NOMO-1 treated with DMSO at 0.1 percent for 48 hours (cell line): Measurements from ENCODE around the gene SH3GL1.
A peak's percentile ranks its signal among the peaks of the same experiment; 100 is the strongest.

Experiments
- DNase-seq: peaks from one replicate; lab custom pipeline; 2025; ENCODE audit not compliant: unreplicated experiment; lab: John Stamatoyannopoulos, UW

SH3GL1 gene, protein sequence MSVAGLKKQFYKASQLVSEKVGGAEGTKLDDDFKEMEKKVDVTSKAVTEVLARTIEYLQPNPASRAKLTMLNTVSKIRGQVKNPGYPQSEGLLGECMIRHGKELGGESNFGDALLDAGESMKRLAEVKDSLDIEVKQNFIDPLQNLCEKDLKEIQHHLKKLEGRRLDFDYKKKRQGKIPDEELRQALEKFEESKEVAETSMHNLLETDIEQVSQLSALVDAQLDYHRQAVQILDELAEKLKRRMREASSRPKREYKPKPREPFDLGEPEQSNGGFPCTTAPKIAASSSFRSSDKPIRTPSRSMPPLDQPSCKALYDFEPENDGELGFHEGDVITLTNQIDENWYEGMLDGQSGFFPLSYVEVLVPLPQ

DNA sequence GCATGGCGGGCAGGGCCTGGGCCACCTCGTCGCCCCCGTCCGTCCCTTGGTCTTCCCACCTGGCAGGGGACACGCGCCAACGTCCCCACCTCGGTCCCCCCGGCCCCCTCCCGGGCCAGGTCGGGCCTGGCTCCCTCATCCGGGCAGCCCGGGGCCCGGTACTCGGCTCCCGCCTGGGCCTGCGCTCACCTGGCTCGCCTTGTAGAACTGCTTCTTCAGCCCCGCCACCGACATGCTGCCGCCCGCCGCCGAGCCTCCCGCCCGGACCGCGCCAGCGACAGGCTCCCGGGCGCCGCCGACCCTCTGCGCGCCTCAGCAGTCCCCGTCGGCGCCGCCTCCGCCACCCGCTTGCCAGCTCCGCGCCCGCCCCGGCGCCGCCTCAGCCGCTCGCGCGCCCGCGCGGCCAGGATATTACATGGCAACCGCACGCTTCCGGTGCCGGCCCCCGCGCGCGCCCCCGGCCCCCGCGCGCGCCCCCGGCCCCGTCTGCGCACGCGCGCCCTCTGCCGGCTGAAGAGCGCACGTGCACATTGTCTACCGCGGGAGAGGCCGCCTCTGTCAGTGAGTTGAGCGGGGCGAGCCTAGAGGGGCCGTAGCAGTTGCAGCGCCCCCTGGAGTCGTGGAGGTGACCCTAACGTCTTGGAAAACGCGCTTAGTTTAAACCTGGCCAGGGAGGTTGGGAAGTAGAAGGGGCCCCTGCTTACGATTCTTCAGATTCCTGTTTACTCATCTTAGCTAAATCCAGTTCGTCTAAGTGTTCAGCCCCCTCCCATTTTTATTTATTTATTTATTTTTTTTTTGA lies at the start of gene SH3GL1:
Gene SH3GL1, minus strand, starts transcription at position 413 of the 802 bp plus-strand sequence. Its CDS starts 179 bp downstream, at position 234.
- peak; percentile 94 for DNase-seq

DNA sequence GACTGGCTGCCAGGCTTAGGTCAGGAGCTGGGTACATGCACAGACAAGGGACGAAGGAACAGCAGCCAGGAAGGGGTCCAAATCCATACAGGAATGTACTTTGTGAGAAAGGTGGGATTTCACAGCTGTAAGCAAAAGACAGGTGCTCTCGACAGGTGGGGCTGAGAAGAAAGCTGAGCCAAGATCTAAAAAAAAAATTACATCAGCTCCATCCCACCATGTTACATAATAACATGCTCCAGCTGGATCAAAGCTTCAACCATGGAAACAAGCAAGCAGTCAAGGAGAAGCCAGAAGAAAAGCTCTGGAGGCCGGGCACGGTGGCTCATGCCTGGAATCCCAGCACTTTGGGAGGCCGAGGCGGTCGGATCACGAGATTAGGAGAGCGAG lies 49.3 kb upstream of the SH3GL1 start:
- no peak for DNase-seq

DNA sequence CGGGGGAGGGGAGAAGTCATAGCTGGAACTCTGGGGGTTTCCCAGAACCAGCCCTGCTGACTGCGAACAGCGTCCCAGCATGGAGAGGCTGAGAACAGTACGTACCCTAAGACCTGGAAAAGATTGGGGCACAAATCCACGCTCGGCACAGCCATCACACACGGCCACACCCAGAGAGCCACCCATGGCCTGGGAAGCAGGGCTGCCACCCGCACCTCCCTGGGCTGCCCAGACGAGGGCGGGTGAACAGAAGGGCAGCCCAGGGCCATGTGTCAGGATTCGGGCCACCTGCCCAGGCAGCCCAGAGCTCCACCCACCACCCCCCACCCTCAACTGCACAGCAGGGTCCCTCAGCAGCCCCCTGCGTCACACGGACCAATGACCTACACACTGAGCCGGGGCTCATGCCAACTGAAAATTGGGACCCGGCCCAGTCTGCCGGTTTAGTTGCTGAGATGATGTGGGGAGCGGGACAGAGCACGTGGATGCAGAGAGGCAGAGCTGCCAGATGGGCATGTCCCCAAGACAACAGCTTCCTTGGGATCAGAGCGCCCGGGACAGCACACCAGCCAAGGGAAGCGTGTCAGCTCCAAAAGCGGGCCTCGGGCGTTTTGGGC lies 48.8 kb upstream of the SH3GL1 start:
- no peak for DNase-seq

DNA sequence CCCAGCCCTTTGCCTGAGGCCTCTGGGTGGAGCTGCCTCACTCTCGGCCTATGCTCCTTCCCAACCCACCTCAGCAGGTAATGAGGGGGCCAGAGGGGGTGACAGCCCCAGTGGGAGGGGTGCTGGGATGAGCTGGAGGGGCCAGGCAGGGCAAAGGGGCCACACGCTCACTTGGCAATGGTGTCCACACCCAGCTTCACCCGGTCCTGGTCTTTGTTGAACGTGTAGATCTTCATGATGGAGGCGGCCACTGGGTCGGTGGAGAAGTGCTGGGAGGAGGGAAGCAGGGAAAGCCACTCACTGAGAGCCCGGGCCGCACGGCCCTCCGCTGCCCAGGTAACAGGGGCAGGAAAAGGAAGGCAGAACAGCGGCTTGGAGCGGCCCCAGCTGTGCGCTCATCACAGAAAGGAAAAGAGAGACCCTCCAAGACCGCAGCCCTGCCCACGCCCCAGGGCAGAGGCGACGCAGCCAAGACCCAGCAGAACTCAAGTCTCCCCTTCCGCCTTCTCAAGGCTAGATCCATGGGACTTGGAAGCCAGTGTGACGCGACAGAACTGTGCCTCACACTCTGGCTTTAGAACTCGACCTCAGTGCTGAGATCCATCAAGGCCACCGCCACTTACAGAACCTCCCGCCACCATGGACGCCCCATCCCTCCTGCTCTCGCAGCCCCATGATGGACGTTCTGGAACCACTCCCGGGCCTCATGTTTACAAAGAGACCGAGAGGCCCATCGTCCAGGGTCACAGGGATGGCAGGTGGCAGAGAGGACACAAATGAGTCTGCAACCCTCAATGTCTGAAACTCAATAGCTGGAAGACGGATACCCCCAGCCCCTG lies 48.0 kb upstream of the SH3GL1 start:
- no peak for DNase-seq

DNA sequence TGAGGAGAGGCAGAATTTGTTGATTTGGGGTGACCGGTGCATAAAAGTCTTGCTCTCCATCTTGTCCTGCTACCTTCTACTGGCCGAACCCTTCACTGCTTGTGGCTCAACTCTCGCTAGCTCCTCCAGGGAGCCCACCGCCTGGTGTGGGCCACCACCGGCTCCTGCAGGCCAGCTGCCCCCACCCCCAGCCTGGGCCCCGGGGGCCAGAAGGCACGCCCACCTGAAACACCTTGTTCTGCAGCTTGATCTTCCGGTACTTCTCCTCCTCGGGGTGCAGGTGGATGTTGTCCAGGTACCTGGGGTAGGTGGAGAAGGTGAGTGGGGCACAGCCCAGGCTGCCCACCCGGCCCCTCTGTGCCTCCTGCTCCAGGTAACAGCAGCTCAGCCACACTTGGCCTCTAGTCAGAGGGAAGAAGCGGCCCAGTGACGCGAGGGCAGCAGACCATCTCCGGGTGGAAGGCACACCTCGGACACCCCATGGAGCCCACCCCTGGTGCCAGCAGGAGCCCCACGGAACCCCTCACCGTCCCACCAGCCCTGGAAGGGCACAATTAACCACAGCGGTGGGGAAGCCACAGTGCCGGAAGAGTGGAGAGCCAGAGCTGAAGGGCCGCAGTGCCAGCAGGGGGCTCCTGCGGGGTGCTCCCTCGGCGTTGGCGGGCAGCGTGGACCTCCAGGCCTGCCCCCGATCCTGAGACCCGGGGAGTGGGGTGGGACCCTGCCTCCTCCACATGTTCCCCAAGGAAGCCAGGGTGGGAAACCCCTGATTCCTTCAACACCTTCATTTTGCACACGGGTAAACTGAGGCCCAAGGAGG lies 47.2 kb upstream of the SH3GL1 start:
- no peak for DNase-seq

DNA sequence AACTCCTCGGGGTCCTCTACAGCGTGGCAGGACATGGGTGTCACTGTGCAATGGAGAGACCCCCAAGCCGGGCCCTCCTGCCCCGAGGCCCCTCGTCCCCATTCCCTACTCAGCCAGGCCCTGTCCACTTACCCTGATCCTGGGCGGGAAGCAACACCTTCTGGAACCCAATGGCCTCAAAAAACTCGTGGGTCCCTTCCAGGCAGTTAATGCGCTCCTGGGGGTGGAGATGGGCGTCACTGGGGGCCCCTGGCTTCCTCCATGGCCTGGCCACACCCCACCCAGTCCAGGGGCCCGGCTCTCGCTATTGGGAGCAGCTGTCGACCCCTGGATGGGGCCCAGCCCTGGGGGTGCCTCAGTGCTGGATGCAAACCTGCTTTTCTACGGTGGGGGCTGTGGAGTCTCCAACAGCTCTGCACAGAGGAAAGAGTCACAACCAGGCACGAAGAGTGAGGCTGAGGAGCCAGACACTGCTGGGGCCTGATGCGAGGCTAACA lies 46.4 kb upstream of the SH3GL1 start:
- no peak for DNase-seq

DNA sequence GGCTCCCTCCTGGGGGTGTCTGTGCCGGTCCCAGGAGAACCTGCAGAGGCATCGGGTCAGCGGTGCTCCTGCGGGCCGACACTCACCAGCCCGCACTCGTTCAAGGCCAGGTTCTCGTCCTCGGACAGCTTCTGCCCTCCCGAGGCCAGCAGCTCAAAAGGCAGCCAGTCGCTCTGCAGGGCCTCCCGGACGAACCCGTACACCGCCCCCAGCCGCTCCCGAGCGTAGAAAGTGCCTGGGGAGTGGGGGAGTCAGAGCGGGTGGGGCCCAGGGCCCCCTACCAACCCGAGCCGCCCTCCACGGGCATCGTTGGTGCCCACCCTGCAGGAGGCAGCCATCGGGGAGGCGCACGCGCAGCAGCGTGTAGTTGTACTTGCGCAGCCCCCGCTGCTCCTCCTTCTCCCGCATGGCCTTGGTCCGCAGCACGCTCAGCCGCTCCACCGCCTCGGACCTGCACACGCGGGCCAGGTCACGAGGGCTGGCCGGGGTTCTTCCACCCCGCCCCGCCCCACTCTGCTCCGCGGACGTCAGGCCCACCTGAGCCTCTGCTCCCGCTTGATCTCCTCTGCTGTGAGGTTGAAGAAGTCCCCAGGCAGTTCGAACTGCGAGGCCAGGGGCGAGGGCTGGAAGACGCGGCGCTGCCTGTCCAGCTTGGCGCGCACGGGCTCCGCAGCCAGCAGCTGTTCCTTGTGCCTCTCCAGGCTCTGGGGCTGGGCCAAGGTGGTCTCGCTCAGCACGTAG lies 45.8 kb upstream of the SH3GL1 start:
- no peak for DNase-seq

DNA sequence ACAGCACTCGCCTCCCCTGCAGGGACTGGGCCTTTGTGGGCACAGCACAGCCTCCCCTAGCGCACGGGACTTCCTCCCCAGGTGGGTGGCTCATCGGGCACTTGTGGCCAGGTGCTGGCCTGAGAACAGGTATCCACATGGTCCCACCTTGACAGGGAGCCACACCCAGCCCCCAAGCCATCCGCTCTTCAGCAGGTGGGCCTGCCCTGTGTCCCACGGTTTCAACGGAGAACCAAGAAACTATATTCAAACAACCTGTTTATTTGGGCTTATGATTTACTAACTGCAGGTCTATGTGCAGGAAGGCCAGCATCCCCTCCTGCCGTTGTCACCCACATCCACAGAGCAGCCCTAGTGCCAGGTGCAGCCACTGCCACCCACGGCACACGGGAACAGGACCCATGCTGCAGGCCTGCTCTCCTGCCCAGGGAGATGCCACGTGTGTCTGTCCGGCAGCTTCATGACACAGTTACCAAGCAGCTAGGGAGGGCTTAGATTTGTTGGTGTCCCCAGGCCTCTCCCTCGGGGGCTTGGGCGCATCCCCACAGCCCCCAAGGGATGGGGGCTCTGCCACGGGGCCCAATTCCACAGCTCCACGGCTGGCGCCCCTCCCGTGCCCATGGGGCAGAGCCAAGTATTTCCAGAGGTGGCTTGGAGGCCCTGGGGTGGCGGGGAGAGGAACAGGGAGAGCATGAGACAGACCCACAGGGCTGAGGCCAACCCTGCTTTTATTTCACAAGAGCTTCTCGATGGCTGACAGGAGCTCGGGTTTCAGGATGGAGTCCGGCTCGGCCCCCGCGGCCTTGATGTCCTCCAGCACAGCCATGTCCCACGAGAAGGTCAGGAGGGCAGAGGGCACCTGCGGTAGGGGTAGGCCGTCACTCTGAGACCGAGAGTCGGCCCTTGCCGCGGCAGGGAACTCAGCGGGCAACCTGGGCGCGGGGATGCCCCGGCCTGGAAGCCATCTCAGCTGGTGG lies 44.7 kb upstream of the SH3GL1 start:
- no peak for DNase-seq

DNA sequence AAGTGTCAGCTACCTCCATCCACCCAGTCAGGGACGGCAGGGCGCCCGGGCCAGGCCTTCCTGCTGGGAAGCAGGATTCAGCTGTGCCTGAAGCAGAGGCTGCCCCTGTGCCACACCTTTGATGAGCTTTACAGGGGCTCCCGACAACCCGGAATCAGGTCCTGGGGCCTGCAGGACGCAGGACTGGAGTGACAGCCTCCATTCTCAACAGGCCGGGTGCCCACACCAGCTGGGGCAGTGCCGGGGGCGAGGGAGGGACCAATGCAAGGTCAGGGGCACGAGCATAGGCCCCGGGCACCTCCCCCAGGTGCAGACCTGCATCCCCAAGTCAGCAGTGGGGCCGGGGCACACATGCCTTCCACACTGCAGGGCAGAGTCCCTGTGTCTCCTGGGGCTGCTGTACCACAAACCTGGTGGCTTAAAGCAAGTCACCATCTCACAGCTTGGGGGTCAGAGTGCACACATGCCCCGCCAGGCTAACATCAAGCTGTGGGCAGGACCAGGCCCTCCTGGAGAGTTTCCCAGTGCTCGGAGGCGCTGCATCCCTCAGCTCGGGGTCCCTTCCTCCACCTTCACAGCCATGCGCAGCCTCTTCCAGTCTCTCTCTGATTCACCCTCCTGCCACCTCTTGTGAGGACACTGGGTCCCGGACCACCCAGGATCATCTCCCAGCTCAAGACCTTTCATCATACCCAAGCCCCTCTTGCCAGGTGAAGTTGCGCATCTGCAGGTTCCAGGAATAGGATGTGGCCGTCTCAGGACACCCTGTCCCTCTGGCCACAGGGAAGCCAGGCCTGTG lies 43.8 kb upstream of the SH3GL1 start:
- DNase-seq, result no peak

DNA sequence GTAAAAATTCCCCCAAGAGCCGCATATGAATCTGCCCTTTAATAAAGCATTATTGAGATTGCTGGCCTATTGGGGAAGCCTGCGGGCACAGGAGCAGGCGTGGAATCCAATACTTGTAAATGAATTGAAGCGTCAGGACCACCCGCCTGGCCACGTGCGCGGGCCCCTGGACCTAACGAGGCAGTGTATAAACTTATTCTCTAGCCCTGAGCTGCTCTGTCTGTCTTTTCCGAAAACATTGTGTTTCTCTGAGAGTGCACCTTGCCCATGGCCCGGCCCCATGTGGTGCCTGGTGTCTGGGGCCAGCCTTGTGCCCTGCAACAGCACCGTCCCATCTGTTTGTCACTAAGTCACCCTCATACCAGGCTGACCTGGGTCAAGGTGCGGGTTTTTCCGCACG lies 42.8 kb upstream of the SH3GL1 start:
- no peak for DNase-seq

DNA sequence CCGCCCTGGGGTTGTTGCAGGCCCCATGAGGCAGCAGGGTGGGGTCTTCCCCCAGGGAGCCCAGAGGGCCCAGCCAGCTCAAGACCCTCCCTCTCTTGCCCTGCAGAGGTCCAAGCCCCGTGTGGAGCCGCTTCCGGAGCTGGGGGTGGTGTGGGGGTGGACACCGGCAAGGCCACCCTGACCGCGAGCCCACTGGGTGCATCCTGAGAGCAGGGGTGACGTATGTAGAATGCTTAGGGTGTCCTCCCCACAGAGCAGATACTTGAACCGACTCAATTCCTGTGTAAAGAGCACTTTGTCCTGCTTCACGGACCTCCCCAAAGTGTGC lies 42.4 kb upstream of the SH3GL1 start:
- DNase-seq, result no peak

DNA sequence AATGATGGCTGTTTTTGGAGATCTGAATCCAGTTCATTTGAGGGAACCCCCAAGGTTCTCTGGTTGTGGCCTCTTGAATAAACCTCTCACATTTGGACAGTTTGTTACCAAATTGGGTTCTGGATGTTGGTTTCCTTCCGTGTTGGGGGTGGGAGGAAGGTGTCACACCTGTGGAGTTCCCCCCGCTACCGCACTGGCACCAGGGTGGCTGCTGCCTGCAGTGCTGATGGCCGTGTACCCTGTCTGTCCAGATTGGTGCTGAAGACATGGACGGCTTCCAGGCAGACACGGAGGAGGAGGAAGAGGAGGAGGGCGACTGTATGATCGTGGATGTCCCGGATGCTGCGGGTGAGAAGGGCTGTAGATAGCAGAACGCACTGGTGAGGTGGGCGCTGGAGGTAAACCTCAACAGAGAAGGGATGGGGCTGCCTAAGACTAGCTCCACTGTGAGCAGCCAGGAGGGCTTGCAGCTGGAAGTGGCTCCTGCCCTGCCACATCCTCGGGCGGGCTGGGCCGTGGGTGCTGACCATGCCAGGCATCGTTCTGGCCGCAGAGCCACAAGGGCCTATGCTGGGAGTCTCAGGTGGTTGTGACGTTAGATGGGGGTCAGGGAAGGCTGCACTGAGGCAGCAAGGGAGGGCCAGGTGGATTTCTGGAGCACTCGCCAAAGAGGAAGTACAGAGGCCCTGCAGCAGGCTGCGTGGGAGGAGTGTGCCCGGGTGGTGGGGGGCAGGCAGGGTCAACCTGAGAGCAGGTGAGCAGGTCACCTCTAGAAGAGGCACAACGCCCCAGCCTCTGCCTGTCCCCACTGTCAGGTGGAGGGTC lies 41.9 kb upstream of the SH3GL1 start:
- DNase-seq, result no peak

DNA sequence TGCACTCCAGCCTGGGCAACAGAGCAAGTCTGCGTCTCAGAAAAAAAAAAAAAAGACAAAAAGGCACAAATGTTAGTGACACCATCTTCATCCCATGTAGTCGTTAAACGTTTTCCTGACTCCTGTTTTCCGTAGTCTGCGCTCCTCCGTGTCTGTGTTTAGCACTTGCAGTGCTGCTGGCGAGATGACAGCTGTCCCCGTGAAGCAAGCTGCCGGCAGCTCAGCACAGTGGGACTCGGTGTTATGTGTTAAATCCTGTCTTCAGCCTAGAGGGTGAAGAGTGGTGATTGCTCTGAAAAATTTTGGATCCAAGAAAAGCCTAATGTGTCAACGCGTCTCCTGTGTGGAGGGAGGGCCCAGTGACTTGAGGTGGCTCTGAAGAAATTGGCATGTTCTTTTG lies 38.9 kb upstream of the SH3GL1 start:
- no peak for DNase-seq

DNA sequence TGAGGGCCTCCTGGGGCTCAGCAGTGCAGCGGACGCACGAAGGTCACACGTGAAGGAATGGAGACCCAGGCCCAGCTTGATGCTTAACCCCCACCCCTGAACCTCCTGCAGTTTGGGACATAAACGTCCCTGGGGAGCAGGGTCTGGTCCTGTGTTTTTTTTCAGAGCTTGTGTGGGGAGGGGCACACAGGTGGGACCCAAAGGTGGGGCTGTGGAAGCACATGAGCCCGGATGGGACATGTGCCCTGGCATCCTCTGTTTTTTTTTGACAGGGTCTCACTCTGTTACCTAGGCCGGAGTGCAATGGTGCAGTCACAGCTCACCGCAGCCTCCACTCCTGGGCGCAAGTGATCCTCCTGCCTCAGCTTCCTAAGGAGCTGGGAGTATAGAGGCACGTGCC lies 36.8 kb upstream of the SH3GL1 start:
- no peak for DNase-seq

DNA sequence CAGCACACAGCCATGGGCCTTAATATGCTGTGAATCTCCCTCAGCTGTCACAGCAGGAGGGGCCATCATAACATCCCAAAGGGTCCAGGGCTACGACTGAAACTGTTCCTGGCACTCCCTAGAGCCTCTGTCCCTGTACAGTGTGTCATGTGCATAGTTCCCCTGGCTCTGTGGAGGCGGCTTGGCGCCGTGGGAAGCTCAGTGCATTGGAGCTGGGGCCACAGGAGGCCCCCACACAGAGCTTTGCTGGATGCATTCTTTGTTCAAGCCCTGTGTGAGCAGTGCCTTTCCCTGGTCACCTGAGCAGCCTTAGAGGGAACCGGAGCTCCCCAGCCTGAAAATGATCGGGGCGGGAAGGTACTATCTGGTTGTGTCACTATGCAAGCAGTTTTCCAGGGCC lies 35.9 kb upstream of the SH3GL1 start:
- DNase-seq, result no peak

DNA sequence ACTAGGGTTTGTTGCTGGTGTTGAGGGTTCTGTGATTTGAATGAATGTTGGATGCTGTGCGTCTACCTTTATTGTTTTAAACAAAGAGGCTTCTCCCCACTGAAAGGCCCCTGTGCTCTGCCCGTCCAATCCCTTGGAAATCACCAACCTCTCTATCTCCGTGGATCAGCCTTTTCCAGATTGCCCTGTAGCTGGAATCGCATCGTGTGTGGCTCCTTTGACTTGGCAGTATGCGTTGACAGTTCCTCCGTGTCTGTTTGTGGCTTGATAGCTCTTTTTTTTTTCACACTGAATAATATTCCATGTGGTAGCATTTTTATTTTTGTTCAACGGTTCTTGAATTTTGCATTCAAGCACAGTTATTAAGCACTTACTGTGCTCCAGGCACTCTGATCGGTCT lies 34.0 kb upstream of the SH3GL1 start:
- no peak for DNase-seq
